Nucleus accumbens (tissue), 56 donors: ENCODE data around the gene SUOX.

Experiments
- DNase-seq, 56 donors: peaks; one replicate each; lab custom pipeline; 2025; lab: John Stamatoyannopoulos, UW

Gene SUOX

GRCh38 chr12:56053407-56053893, 56.4 kb downstream of the SUOX start:
- no peak for DNase-seq
